ENCODE measurements around the gene ZNF407.

The ZNF407 gene

GRCh38 chr18:74589021-74589420 lies 8.6 kb upstream of the ZNF407 start:
- DNase-seq (ENCODE audit: low spot score): no peak

DNA sequence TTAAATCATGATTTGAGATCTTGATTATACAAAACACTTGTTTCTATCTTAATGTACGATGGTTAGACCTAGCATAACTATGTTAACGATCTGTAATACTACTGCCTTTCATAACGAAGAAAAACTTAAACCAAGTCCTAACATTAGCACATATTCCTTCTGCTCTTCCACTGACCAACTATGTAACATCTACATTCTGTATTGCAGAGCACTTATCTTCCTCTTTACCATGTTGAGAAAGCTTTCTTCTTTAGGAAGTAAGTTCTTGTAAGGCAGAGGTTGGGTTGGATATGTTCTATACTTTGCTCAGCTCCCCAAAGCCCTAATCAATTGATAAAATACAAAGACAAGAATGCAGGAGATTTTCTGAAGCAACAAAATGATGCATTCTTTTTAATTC lies 7.9 kb upstream of the ZNF407 start:
- no peak for DNase-seq (ENCODE audit: low spot score)

- no peak for DNase-seq (ENCODE audit: low spot score)
Observed at GRCh38 chr18:74590671-74591070, 7.0 kb upstream of the ZNF407 start.

- DNase-seq (ENCODE audit: low spot score): no peak
Observed at GRCh38 chr18:74595431-74595830, 2.2 kb upstream of the ZNF407 start.

- no peak for DNase-seq (ENCODE audit: low spot score)
Observed at GRCh38 chr18:74597034-74597661, 522 bp upstream of the ZNF407 start.

GRCh38 chr18:74598350-74599001 lies 806 bp downstream of the ZNF407 start:
- DNase-seq (ENCODE audit: low spot score): no peak

DNA sequence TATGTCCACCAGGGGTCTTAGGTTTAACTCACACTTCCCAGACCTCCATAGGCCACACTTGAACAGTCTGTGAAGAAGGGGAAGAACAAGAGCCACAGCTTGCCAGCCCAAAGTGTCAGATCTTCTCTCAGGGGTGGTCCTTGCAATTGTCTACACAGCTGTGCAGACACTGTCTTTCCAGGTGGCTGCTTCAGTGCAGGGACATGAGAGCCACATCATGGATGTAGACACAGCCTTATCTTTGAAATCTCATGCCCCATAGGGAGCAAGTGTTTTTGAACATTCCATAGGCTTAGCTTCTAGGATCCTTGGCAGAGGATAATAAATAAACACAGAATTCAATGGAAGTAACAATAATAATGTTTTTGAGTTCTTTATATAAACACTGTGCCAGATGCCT lies 6.7 kb downstream of the ZNF407 start:
- no peak for DNase-seq (ENCODE audit: low spot score)

DNA sequence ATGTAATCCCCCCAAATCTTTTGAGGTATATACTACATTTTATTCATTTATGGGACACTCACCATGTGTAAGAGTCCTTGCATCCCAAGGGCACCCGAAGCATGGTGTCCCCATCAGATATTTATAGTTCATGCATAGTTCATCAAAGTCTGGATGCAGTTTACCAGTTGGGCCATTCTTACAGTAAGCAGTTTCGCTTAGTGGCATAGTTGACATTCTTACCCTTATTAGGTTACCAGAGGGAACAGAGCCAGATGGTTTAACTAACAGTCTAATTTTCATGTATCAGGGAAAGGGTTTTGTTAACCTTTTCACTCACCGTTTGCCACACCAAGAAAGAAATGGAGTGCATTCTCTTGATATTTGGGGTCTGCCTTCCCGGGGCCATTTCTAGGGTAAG lies 7.1 kb downstream of the ZNF407 start:
- DNase-seq (ENCODE audit: low spot score): no peak

DNA sequence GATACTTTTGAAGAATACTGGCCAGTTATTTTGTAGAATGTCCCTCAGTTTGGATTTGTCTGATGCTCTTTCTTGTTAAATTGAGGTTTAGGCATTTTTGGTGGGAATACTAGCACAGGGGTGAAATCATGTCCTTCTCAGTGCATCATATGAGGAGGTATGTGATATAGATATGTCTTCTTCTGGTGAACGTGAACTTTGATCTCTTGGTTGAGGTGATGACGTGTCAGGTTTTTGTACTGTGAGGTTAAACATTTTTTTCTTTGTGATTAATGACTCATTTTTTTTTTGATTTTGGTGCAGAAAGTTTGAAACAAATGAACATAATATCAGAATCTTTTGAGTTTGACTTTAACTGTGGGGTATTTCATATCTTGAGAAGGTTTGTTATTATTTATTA lies 11.0 kb downstream of the ZNF407 start:
- no peak for DNase-seq (ENCODE audit: low spot score)

- no peak for DNase-seq (ENCODE audit: low spot score)
Observed at GRCh38 chr18:74609535-74609934, 11.9 kb downstream of the ZNF407 start.

DNA sequence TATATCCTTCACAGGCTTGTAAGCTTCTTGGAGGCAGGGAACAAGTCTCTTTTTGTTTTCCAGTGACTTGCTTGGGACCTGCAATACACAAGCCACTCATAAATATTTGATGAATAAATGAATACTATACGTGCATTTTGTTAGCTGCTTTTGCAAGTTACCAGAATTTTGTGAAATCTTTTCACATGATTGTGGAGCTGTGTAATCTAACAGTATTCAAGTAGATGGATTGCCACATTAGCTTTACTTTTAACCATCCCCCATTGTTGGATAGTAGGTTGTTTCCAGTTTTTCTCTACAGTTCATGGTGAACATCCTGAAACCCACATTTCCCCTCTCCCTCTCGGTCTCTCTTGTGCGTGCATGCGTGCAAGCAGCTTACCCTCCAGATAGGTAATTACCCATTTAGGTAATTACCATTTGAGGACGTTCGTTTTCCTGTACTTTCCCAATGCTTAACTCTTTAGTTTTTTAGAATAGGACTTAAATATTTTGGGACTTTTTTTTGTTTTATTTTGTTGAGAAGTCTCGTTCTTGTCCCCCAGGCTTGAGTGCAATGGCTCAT lies 12.5 kb downstream of the ZNF407 start:
- DNase-seq (ENCODE audit: low spot score): no peak

DNA sequence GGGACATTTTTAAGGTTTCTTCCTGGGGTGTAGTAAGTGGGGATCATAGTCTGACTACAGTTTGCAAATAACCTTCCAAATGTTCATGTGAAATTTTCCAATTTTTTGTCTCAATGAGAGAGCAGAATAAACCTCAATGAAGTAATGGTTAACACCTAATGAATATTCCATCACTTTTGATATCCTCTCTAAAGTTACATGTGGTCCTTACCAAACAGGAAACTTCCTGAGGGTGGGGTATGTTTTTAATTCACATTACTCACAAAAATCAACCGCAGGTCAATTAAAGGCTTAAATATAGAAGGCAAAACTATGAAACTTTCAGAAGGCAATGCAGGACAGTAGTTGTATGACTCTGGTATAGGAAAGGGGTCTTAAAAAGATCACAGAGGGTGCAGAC lies 13.2 kb downstream of the ZNF407 start:
- no peak for DNase-seq (ENCODE audit: low spot score)

- no peak for DNase-seq (ENCODE audit: low spot score)
Observed at GRCh38 chr18:74611765-74612164, 14.1 kb downstream of the ZNF407 start.

GRCh38 chr18:74613381-74613780 lies 15.7 kb downstream of the ZNF407 start:
- no peak for DNase-seq (ENCODE audit: low spot score)

- no peak for DNase-seq (ENCODE audit: low spot score)
Observed at GRCh38 chr18:74616494-74616893, 18.8 kb downstream of the ZNF407 start.

DNA sequence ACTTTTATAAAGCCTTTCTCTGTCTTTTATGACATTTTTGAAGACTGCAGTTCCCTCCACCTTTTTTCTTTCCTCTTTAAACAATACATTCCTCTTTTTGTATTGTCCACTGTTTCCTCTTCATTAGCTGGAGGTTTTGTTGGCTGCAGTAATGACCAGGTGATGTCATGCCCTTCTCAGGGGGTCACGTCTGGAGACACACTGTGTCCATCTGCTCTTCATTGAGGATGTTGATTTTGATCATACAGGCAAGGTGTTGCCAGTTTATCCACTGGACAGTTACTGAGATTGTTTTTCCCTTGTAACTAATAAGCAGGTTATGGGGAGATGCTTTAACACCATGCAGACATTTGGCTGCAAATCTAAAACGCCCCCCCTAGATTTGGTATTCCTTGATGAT lies 19.8 kb downstream of the ZNF407 start:
- DNase-seq (ENCODE audit: low spot score): no peak

DNA sequence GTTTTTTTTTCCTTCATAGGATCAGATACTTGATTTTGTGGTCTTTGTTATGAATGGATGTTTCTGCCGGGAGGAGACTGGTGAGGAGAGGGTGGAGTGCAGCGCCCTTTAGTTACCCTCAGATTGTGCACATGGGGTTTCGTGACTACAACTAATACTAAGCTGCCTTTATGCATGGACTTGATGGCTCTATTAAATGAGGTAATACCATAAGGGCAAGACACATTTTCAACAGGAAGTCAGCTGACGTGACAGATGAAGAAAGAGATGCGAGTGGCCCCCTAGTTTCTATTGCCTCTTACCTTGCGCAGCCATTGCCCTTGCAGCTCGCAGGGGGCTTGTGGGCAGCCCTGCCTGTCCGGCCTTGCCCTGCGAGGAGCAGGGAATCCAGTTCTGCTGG lies 24.4 kb downstream of the ZNF407 start:
- no peak for DNase-seq (ENCODE audit: low spot score)

DNA sequence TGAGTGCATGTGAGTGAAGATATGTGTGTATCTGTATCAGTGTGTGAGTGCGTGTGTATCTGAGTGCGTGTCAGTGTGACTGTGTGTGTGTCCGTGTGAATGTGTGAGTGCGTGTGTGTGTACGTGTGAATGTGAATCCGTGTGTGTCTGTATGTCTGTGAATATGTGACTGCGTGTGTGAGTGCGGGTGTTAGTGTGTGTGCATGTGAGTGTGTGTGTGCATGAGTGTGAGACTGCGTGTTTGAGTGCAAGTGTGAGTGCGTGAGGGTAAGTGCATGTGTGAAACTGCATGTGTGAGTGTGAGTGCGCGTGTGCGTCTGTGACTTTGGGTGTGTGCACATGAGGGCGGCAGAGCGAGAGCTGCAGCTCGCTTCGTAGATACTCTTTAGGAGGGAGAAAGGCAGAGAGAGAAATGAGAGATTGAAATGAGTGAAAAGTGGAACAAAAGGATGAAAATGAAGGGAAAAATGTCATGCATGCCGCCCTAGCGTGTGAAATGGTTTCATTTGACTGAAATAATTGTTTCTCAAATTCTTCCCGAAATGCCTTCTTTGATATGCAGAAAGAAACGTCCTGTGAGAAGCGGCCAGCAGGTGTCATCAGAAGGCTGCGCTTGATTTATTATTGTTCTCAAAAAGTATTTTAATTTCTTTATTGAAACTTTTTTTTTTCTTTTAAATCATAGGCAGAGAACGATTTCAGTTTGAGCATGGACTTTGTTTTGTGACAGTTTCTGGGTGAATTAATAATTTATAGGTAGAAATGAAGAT lies 25.6 kb downstream of the ZNF407 start:
- no peak for DNase-seq (ENCODE audit: low spot score)

- no peak for DNase-seq (ENCODE audit: low spot score)
Observed at GRCh38 chr18:74624466-74624865, 26.8 kb downstream of the ZNF407 start.

DNA sequence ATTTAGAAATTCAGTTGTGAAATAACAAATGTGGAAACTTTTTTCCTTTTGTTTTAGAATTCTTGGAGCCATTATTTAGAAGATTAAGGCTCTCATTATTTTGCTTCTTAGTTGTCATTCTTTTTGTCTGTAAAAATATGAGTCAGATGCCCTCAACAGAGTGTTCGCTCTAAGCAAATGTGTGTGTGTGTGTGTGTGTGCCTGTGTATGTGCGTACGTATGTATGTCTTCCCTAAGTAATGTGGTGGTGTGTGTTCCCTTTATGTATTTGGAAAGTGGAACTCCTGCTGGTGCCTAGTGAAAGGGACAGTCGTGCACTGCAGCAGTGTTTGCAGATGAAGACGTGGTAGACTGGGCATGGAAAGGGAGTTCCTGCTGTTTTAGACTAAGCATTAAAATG lies 27.5 kb downstream of the ZNF407 start:
- no peak for DNase-seq (ENCODE audit: low spot score)

DNA sequence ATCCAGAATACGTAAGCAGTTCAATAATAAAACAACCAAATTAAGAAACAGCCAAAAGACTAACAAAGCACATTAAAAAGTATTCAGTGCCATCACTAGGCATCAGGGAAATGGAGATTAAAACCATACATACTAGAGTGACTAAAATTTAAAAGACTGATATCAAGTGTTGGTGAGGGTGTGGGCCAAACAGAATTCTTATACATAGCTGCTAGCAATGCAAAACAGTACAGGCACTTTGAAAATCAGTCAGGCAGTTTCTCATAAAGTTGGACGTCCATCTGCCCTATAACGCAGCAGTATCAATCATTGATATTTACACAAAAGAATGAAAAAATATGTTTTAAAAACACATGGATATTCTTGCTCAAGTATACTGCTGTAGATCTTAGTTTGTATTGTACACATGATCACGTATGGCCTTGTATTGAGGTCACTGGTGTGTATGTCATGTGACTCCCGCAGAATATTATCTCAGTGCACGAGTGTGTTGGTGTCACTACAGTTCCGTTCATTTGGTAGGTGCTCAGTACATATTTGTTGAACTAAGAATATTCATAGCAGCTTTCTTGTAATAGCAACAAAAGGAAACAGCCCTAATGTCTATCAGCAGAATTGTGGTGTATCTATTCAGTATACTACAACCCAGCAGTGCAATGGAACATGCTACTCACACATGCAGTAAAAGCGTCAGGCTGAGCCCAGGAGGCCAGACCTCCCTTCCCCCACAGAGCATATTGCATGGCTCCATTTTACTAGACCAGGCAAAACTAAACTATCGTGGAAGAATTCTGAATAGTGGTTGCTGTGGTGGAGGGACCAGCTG lies 28.6 kb downstream of the ZNF407 start:
- no peak for DNase-seq (ENCODE audit: low spot score)

DNA sequence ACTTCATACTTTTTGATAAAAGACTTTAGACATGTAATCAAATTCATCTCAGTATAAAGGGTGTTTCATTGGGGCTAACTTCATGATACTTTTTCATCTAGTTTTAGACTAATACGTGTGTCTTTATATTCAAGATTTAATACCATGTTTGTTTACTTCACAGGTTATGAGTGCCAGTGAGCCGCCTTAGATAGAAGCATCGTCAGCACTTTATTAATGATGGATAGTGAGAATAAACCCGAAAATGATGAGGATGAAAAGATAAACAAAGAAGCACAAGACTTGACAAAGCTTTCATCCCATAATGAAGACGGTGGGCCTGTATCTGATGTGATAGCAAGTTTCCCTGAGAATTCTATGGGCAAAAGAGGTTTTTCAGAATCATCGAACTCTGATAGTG lies 33.1 kb downstream of the ZNF407 start:
- DNase-seq (ENCODE audit: low spot score): no peak

All from hematopoietic multipotent progenitor cell treated with erythropoietin and hydrocortisone succinate and interleukin-3 and kit ligand, for 17 days (in vitro differentiated cells).